Adrenal gland (tissue), 12 donors: ENCODE results near the gene CHRNA7. TPM values are rescaled to one million over a fixed set of nuclear protein-coding genes. Genes with fewer than 3 reads are reported as not detected.

Source experiments
- DNase-seq, 7 donors: peaks; one replicate each; pipeline ENCODE4 v3.0.0-alpha.2; 2019 to 2020
- H3K27ac ChIP-seq, 5 donors: fragments of 200-600 bp; sonication (generic) in 4 of 5; 1 replicate in 3 of 5; 2 replicates in 2 of 5; pipeline versions ENCODE4 v1.5.1 to v1.8.0; 2016 to 2020; ENCODE audit warnings: mild to moderate bottlenecking in 1 of 5
- H3K27me3 ChIP-seq: fragments of 200-600 bp; 2 replicates; pipeline ENCODE4 v1.8.0; 2021
- H3K36me3 ChIP-seq, 2 donors: fragments of 200-600 bp; replicated peaks in 1 of 2; 1 replicate in 1 of 2; 2 replicates in 1 of 2; pipeline versions ENCODE4 v1.5.1 to v1.8.0; 2018 to 2022
- H3K4me1 ChIP-seq, 2 donors: fragments of 200-600 bp; replicated peaks in 1 of 2; 1 replicate in 1 of 2; 2 replicates in 1 of 2; pipeline versions ENCODE4 v1.5.1 to v1.8.0; 2018 to 2021
- H3K4me3 ChIP-seq, 4 donors: fragments of 200-600 bp; sonication (generic) in 3 of 4; one replicate each; pipeline ENCODE4 v1.5.1; 2016 to 2018
- H3K9me3 ChIP-seq, 3 donors: fragments of 200-600 bp; sonication (generic) in 1 of 3; replicated peaks in 1 of 3; 1 replicate in 2 of 3; 2 replicates in 1 of 3; pipeline versions ENCODE4 v1.5.1 to v1.8.0; 2016 to 2021
- POLR2A ChIP-seq, 2 donors: fragments of 450-650 bp; IDR thresholded peaks; one replicate each; pipeline ENCODE4 v1.6.1; 2017; ENCODE audit warnings: antibody characterized with exemption in 2 of 2, mild to moderate bottlenecking in 2 of 2, moderate library complexity in 1 of 2
- WGBS, 4 donors: extraction: QIAGEN DNeasy Blood & Tissue Kit in 2 of 4; methylation state at CpG; one replicate each; pipeline versions ENCODE4 v1.1.5 to v1.1.7; 2013 to 2017; 5-methylcytosine and 5-hydroxymethylcytosine counted together
- intact Hi-C, 2 donors: fragments of 100-400 bp; cut with DNase I; formaldehyde crosslinking; loops; one replicate each; pipeline versions ENCODE4 v1.14.1 to v1.15.0; 2022 to 2023
- polyA plus RNA-seq, 3 donors: library from polyadenylated mRNA; stranded (reverse); fragments of 200-250 nt in 2 of 3; fragments of 350-450 nt in 1 of 3; fragmentation: Illumina TruSeq in 1 of 3; extraction: RNeasy Lipid Tissue Mini Kit (QIAGEN cat#74804) in 1 of 3; gene quantifications; one replicate each; pipeline ENCODE4 v1.2.3, GENCODE V29; 2013 to 2014
- total RNA-seq, 9 donors: library from RNA; depleted of rRNA in 4 of 9; stranded (reverse); fragments of >200 nt in 4 of 9; fragments of 120-200 nt in 1 of 9; fragmentation: NEBNext Ultra II Directional in 1 of 9; extraction: Animal tissue kit (Norgen Biotek cat#: 25700) in 1 of 9; gene quantifications; one replicate each; pipeline versions ENCODE4 v1.1.0 to v1.2.4, GENCODE V29; 2013 to 2023
- TF ChIP-seq, protein P1 (sequence below), 6 experiments: fragments of 450-650 bp in 4 of 6; fragments of 200-600 bp in 2 of 6; sonication (generic) in 1 of 6; IDR thresholded peaks; 1 replicate in 5 of 6; 2 replicates in 1 of 6; pipeline versions ENCODE4 v1.5.1 to v1.8.0; 2016 to 2021; ENCODE audit warnings: antibody characterized with exemption in 6 of 6, mild to moderate bottlenecking in 2 of 6, moderate library complexity in 1 of 6
- donor health status: healthy with polysubstance abuse.
- donor health status: Bipolar disorder and iron deficiency.
- donor health status: DM: yes; HTN: yes; CAD: no.
- donor health status: DM: no; HTN: no; CAD: no.
- donor health status: DM: no; HTN: no; CAD: no.
- donor health status: DM: yes; HTN: yes; CAD: no.

The CHRNA7 gene
- total and polyA plus RNA-seq, 12 donors = 0.06 to 89.6 (median 4.1) TPM

DNA sequence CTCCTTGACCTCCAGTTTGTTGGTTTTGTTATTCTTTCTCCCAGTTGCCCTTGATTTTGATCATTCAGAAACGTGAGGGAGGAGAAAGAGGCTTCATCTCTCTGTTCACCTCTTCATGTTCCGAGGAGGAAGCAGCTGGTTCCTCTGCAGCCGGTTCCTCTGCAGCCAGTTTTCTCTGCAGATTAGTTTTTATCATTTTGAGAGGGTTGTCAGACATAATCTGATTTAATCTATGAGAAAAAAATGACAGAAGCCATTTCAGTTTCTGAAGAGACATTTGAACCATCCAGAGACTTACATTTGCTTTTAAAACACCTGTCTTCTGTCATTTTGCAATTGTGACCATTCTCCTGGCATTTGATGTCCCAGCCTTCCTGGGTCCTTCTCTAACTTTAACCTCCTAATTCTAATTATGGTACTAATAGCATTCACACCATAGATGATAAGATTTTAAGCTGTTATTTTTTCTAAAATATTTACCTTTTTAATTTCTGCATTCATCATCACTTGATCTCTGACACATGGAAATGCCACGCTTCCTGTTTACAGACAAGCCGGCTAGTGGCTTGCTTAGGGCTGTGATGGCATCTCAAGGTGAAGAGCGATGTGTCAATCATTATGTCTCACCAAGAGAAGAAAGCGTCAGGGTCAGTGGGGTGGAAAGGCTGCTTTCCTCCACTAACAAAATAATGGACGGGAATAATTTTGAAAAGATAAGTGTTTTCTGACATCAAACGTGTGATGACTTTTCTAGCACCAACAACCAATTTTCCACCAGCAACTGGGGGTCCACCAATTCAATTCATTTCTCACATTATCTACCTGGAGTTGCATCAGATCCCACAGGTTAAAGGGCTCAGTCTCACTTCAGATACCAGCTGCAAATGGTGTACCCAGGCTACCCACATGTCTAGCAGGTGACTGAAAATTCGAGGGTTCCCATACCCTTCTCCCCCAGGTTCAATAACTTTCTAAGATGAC is 76.4 kb downstream of the CHRNA7 start:
- no peaks in the 10 kb centered on the region for H3K27me3 ChIP-seq
- no peaks in the 10 kb centered on the region for H3K4me1 ChIP-seq
- 43 to 52% (median 47%) methylated on average over 10 of the region's 10 CpGs for WGBS, 4 donors
- no peaks in the 10 kb centered on the region for H3K36me3 ChIP-seq
- no peaks in the 10 kb centered on the region for H3K9me3 ChIP-seq
- intact Hi-C loops = no loop called here
- no peak for DNase-seq
- H3K4me3 ChIP-seq = no peak overlapping the region
- TF ChIP-seq, protein P1, sequence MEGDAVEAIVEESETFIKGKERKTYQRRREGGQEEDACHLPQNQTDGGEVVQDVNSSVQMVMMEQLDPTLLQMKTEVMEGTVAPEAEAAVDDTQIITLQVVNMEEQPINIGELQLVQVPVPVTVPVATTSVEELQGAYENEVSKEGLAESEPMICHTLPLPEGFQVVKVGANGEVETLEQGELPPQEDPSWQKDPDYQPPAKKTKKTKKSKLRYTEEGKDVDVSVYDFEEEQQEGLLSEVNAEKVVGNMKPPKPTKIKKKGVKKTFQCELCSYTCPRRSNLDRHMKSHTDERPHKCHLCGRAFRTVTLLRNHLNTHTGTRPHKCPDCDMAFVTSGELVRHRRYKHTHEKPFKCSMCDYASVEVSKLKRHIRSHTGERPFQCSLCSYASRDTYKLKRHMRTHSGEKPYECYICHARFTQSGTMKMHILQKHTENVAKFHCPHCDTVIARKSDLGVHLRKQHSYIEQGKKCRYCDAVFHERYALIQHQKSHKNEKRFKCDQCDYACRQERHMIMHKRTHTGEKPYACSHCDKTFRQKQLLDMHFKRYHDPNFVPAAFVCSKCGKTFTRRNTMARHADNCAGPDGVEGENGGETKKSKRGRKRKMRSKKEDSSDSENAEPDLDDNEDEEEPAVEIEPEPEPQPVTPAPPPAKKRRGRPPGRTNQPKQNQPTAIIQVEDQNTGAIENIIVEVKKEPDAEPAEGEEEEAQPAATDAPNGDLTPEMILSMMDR (IDR thresholded peaks at IDR 0.05) = no peak
- no peak overlapping the region for H3K27ac ChIP-seq

DNA sequence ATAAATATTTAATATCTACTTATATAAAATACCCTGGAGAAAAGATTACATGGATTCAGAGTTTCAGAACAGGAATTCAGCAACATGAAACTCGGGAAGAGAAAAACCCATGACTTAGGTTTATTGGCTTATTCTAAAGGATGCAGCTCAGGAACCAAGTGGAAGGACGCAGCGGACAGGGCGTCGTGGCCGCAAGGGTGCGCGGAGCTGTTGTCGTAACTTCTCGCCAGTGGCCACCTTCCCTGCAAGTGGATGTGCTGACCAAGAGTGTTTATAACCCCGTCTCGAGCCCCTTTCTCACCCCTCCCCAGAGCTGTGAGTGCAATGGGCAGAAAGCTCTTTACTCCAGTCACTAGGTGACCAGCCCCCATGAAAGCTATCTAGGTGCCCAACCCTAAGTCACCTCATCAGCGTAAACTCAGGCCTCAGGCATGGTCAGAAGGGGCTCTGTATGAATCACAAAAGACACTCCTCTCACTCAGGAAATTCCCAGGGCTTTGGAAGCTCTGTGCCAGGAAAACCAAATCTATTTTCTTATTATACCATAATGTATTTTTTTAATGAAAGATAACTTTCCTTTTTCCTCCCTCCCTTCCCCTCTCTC is 77.3 kb downstream of the CHRNA7 start:
- Histone ChIP-seq H3K27me3 (no peaks in the 10 kb centered on the region), H3K4me3 (no peak overlapping the region), H3K4me1 (no peaks in the 10 kb centered on the region), H3K27ac (no peak overlapping the region), H3K9me3 (no peaks in the 10 kb centered on the region), H3K36me3 (no peaks in the 10 kb centered on the region)
- intact Hi-C loops = no loop called here
- no peak for DNase-seq
- WGBS, 4 donors = 85 to 93% (median 91%) methylated on average over 13 of the region's 13 CpGs
- no peak for TF ChIP-seq POLR2A (IDR thresholded peaks at IDR 0.05)
- TF ChIP-seq, protein P1 (IDR thresholded peaks at IDR 0.05) = no peak

DNA sequence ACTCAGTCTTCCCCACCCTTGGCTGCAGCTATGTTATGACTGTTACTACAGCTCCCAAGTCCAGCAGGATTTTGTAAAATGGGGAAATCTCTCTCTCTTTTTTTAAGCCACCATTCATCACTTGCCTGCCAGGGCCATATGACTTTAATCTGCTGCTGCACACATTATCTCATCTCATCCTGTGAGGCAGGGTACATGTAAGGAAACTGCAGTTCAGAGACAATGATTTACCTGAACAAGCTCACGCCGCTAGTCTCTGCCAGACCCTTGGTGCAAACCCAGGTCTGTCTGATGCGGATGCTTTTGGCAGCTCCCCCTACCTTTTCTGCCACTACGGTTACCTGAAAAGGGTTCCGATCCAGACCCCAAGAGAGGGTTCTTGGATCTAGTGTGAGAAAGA is 78.3 kb downstream of the CHRNA7 start:
- no peaks in the 10 kb centered on the region for H3K36me3 ChIP-seq
- 87 to 92% (median 90%) methylated on average over 5 of the region's 5 CpGs for WGBS, 4 donors
- no peak for DNase-seq
- no peaks in the 10 kb centered on the region for H3K9me3 ChIP-seq
- TF ChIP-seq, protein P1 (IDR thresholded peaks at IDR 0.05) = no peak
- no peak for TF ChIP-seq POLR2A (IDR thresholded peaks at IDR 0.05)
- H3K4me3 ChIP-seq = no peak overlapping the region
- H3K27me3 ChIP-seq = no peaks in the 10 kb centered on the region
- H3K27ac ChIP-seq = no peak overlapping the region
- intact Hi-C loops = no loop called here
- H3K4me1 ChIP-seq = no peaks in the 10 kb centered on the region

DNA sequence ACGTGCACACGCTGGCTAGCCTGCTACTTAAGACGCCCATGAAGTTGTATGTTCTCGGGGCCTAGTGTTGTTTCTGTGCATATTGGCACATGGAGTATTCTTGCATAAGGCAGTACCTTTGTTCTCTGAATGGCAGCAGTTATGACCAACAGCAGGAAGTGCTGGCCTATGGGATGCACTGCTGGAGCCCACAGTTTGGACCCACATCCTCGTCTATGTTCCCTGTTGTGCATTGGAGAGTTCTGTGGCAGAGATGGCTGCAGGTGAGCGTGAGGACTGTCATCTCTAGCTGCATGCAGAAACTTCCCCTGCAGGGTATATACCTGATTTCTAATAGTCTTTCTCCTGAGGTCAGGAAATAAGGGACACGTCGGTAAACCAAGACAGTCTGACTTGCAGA is 81.8 kb downstream of the CHRNA7 start:
- H3K4me3 ChIP-seq = no peak overlapping the region
- no peaks in the 10 kb centered on the region for H3K9me3 ChIP-seq
- no peaks in the 10 kb centered on the region for H3K36me3 ChIP-seq
- H3K27ac ChIP-seq = no peak overlapping the region
- no peaks in the 10 kb centered on the region for H3K4me1 ChIP-seq
- H3K27me3 ChIP-seq = no peaks in the 10 kb centered on the region
- intact Hi-C loops = no loop called here
- 79 to 87% (median 84%) methylated on average over 8 of the region's 8 CpGs for WGBS, 4 donors
- no peak for TF ChIP-seq POLR2A (IDR thresholded peaks at IDR 0.05)
- TF ChIP-seq, protein P1 (IDR thresholded peaks at IDR 0.05) = no peak
- DNase-seq = no peak
